Hematopoietic multipotent progenitor cell treated with erythropoietin and hydrocortisone succinate and interleukin-3 and kit ligand, for 15 days (in vitro differentiated cells): ENCODE measurements around the gene RAD51B.

Experiments used
- DNase-seq: peaks from one replicate; pipeline ENCODE4 v3.0.0-alpha.2; 2015; ENCODE audit warnings: low spot score

RAD51B gene

DNA sequence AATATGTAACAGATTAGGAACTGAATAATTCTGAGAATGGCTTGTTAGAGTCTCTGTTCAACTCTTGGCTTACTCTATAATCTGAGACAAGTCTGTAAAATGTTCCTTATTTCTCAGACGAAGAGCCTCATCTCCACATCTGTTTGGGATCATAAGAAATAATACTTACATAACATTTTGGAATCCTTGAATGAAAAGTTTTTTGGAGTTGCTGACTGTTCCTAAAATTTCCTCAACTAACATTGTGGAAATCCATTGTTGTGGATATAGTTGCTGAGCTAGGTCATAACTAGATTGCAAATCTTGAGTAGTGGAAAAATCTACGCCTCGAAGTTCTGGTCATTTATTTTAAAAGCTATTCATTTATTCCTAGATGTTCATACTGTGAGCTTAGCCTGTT lies 570.4 kb downstream of the RAD51B start:
- DNase-seq = no peak

DNA sequence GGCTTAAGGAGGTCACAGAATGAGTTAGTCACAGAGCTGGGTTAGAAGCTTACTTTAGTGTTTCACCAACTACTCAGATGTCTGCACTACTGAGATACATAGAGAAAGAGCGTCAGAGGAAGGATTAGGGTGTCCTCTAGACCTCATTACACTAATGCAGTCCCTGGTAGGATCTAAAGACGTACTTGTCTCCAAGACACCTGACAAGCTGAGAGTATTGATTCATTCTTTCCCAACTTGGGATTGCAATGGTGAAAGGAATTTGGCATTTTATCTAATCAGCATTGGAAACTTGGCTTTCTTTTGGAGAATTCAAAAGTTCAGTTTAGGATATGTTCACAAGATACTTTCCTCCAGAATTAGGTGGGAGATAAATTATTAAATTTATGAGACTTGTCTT lies 571.2 kb downstream of the RAD51B start:
- no peak for DNase-seq

DNA sequence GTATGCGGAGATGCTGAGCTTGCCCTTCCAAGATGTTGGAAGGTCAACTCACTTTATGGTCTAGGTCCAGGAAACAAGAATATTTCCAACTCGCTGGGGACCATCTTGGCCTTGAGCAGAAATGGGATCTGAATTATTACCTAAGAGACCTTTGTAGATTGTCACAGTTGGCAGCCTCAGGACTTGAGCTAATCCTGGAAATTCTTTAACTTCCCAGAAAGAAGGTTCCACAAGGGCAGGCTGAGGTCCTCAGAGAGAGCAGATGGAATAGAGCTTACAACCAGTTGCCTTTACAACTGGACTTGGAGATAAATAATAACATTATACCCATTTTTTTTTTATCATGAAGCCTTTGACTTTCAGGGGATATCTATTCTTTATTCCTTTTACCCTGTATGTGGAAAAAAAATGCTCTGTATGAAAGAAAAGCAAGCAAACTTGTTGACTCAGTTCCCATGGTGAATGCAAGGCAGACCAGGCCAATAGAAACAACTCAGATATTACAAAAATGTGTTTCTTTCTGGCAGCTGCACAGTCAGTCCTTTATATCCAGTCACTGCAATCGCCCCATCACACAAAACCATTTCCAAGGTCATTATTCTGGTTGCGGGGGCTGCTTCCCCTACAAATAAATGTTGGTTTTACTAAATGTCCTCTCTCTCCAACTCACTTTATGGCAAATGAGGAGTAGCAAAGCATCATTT lies 571.9 kb downstream of the RAD51B start:
- no peak for DNase-seq

DNA sequence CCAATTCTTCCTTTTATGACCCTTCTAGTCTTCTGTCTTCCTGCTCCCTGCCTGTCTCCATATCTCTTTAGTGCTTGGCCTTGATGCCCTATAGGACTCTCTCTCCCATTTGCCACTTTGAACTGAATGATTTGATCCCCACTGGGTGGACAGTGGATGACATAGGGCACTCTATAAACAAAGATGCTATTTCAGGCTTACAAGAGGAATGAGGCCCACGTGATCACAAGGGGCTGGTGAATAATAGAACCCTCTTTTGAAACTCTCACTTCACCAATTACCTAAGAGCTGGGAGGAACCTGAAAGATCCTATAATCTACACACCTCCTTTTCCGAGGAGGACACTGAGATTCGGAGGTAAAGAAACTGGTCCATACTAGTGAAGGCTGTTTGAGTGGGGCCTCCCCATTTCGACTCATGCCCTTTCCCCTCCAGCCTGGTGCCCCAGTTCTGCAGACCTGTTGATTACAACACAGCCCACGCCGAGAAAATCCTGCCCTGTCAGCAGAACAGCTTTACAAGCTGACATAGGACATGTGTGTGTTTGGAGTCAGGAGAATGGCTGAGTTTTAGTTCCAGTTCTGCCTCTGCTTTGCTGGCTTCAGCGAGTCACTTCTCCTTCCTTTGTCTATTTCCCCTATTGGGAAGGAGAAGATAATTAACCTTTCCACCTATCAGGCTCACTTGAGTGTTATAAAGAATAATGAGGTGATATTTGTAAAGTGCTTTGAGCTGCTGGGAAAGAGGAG lies 573.0 kb downstream of the RAD51B start:
- no peak for DNase-seq

DNA sequence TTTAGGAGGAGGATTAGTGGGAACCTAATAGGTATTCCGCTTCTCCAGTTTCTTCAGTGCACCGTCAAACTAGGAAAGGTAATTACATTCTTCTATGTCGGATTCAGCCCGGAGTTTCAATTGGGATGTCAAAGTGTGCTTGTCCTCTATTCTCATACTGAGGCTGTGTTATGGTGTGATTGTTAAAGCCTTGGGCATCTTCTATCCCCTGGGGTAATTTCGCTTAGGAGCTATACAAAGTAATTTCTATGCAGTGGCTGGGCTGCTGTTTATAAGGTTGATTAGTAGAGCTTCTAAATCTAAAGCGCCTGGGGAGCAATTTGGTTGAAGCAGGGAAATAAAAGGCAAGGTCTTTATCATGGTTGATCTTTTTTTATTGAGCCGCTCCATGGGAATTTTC lies 573.7 kb downstream of the RAD51B start:
- no peak for DNase-seq

DNA sequence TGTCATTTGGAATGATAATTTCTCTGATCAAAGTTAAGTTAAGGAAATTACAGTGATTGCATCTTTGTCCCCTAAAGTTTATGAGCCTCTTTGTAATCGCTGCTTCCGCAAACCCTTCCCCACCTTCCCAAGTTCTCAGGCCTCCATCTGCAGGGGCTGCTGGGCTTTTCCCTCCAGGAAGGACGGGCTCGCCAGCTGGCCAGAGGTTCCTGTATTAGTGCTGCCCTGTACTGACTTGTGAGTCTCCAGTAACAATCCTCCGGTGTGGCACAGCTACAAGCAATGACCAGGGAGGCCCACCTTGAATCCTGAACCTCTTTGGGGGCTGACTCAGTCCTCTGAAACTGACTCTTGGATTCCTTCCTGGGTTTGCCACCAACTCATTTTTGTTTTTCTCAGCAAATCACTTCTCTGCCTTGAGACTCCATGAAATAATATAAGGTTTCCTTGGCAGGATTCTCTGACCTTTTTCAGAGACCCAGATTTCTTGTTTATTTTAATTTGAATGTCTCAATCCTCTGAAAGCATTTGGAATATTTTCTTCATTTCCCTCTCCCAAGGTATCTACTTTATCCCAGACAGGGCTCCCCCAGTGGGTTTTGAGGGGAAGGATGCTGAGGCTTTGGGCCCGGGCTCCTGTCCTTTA lies 574.7 kb downstream of the RAD51B start:
- no peak for DNase-seq

DNA sequence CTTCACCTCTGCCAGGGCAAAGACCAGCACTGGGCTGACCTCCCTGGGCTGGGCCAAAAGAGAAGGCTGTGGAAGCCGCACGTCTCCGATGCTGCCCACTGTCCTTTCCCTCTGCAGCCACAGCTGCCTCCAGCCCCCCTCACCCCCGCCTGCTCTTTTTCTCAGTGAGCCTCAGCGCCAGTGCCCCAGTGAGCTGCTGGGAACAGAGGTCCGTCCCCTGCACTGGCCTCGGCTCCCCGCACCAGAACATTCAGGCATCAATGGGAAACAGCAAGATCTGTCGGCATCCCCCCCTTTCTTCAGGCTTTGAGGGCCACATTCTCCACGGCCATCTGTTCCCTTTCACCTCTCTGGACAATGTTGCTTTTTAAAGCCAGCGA lies 575.2 kb downstream of the RAD51B start:
- DNase-seq = no peak

DNA sequence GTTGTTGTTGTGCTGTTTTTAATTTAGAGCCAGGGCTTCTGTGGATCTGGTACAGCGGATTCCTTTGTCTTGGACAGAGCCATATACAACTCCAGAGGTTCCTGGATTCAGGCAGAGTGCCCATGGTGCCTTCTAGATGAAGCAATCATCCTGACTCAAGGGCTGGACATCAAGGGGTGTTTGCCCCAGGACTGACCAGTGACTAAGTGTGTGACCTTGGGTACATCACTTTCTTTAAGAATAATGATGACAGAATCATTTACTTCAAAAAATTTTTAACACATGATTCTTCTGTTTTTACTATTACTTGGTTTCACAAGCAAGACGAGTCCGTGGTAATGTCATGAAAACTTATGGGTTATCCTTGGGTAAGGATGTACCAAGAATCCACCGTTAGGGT lies 576.0 kb downstream of the RAD51B start:
- DNase-seq = no peak

DNA sequence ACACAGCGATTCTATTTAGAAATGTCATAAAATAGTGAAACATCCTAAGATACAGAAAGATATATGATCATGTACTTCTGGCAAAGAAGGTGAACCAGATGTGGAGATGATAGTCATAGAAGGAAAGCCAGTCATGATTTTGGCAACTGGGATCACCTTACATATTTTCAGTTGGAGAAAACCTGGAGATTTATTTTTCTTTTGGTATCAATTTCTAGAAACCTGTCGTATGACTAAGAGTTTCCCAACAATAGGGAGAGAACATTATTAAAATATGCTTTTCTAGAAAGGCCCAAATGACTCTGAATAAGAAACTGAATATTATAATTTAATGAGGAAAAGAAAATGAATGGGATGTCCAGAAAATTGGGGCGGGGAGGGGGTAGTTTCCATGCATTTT lies 576.9 kb downstream of the RAD51B start:
- DNase-seq = no peak

DNA sequence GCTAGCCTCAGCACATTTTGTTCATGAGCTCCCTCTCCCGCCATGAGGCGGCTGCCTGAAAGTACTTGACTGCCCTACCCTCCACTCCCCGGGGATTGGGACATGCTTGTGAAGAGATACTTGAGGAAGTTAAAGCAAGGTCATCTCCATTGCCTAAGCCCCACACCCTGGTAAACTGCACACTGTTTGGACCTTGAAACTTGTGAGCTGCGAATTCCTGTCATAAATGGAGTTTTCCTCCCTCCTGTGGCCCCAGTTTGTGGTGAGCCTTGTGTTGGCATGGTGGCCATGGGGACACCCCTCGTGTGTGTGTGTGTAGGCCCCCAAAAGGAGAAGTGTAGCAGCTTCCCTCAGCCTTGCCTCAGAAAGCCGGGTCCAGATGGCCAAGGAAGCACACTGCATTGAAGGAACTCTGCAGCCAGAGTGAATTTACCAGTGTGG lies 577.8 kb downstream of the RAD51B start:
- DNase-seq = no peak

DNA sequence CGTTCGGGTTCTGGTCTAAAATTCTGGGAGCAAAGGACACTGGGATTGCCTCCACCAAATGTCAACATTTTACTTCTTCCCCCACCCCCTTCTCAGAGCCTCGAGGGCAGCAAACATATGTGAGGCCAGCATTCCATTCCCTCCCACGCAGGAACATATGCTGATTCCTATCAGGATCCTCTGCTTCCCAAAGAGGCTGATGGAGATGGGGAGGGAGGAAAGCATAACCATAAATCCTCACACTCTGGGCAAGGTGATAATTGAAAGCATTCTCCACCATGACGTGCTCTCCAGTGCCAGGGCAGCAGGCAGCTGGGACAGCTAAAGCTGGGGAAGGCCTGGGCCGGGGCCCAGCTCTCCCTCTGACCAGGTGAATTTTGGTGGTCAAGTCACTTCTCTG lies 578.2 kb downstream of the RAD51B start:
- DNase-seq = no peak

DNA sequence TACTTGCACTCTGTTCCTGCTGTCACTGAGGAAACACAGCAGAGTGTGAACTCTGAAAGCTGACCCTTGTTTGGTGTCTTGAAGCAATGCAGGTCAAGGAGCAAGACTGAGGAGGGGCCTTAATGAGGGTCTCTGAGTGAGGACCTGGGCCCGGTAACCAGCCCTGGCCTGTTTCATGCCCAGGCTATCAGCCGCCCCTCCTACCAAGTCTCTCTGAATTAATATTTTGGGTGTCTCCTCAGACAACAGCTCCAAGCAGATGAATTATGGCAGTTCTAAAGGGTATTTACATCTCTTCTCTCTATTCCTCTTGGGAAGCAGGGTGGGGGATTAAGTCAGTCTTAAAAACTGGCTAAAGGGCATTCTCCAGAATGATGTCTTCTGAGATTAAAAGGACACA lies 578.8 kb downstream of the RAD51B start:
- no peak for DNase-seq

DNA sequence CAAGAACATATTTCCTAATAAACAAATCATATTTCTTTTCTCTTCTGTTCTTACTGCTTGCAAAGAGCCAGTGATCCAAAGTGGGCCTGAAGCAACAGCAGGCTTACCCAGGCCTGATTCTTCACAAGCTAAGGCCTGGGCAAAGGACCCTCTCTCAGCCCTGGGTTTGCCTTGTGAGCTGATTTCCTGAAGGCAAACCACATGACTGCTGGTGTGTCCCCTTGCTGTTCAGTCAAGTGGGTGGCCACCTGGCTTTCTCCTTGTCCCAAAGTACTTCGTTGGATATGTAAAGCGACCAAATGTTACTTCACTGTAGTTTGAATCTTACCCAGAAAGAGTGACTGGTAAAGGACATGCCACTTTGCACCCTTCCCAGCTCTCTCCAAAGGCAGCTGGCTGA lies 580.4 kb downstream of the RAD51B start:
- DNase-seq = no peak

DNA sequence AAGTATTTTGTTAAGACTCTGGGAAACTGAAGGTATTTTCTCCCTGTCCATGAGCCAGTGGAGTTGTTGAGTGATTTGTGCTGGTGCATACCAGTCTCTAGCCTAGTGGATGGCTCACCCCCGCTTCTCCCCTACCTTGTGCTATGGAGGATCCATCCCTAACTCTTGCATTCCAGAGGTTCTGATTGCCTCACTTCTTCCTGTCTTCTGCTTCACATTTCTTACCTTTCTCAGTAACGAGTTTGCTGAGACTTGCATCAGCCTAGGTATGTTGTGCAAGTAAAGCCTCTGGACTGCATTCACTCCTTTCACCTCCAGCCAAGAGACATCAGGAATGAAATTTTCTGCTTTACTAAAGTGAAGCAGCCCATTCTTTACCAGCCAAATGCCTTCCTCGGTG lies 581.7 kb downstream of the RAD51B start:
- no peak for DNase-seq

DNA sequence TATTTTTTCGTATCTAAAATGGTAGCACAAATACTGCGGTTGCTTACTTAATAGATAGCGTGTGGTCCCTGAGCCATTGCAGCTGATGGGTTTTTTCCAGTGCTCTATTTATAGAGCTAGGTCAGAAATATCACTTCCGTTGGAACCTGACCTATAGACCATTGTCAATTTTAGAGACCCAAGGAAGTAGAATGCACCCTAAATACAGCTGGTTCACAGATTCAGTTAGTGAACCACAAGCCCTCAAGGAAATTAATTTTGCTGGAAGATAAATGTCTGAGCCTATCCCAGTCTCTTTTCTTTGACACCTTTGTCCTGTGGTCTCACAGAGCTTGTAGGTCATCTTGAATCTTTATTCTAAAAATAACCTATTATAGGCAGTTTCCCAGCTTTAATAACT lies 582.3 kb downstream of the RAD51B start:
- no peak for DNase-seq

DNA sequence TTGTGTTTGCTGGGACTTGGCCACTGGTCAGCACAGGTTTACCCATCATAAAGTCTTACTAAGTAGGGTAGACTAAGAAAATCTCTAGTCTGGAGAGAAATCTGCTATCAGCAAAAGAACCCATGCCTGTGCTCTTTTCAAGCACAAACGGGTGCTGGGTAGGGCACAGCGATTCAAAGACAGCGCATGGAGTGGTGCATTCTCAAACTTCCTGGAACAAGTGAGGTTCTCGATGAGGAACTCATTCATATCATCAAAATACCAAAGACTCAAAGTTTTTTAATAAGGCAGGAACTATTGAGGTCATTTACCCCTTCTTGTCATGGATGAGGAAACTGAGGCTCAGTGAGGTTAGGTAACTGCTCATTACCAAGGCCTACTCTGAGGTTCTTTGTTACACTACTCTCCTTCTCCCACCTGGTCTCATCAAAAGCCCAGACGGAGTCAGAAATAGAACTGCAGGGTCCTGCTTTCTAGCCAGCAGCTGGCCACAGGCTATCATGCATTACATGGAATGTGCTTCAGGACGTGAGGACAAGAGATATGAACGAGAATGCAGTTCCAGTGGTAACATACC lies 583.0 kb downstream of the RAD51B start:
- no peak for DNase-seq

DNA sequence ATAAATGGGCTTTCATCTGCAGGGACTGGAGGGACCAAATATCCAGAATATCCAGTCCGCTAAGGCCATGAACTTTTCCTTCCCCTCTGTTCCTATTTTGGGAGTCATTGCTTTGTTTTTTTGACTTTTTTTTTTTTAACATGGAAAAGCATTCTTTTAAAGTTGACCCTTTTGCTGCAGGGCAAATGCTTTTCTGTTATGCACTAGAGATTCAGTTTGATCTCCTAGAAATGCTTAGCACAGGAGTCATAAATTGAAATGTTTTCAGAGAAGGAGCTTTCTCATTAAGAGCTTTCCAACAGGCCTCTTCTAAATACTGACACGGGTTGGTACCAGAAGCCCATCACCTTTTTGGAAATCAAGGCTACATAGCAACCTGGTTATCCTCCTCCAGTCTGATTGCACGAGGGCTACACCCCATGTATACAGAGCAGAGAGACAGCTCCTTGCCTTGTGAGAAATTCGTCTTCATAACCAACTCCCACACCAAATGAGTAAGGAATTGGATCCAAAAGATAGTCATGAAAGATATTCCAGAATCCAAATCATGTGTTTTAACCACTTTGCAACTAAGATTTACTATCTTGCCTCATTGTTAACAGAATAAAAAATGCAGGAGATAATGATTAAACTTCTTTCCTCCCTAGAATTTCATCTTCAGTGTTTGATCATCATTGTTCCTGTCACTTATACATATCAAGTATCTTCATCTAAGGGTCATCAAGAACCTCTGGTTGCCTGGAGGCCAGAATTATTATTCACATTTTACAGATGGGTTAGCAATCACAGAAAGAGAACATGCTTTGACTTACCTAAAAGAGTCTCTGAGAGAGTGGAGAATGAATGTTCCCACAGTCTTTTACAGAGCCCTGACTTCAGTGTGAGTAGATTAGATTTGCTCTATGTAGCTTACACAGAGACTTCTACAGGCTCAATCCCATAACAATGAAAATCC lies 583.9 kb downstream of the RAD51B start:
- no peak for DNase-seq

DNA sequence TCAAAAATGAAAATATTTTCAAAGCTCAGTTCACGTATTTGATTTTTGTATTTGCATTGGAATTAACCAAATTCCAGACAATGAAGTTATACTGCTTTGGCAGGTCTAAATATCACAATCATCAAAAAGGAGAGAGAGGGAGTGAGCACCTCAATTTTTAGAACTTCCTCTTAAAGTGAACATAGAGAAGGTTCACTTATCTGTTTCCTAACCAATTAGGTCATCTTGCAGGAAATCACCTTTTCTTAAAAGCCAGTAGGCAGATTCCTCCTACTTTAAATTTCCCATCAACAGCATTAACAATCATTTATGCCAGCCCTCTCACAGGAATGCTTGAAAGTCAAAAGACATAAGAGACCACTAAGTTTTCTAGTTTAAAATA lies 584.6 kb downstream of the RAD51B start:
- no peak for DNase-seq

DNA sequence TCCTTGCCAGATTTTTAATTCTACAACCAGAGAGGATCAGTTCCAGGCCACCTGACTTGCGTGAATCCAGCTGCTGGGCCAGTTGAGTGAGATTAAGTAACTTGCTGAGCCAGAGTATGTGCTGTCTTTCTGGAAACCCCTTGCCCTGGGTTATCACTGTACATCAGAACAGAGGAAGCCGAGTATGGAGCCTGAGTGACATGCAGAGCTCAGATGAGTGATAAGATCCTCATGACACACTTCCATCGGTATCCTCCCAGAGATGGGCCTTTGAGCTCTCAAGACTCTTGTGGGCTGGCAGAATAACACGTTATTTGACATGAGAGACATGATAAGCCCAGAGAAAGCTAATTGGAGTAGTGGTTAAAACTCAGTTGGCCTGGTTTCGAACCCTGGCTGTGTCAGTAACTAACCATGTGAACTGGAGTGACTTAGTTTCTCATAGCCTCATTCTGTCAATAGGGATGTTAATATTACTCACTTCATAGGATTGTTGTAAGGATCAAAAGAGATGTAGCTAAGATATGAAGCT lies 585.1 kb downstream of the RAD51B start:
- no peak for DNase-seq

DNA sequence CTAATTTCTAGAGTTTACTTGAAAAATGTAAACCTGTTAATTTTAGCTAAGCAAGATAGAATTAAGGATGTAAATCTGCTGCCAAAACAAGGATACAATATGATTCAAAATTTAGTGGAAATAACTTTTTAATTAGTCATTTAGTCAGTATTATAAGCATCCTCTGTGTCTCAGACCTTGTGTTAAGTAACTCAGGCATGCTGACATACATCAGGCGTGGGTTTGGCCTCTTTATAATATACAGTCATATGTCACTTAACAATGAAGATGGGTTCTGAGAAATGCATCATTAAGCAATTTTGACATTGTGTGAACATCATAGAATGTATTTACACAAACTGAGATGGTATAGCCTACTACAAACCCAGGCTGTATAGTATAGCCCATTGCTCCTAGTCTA lies 586.4 kb downstream of the RAD51B start:
- no peak for DNase-seq

DNA sequence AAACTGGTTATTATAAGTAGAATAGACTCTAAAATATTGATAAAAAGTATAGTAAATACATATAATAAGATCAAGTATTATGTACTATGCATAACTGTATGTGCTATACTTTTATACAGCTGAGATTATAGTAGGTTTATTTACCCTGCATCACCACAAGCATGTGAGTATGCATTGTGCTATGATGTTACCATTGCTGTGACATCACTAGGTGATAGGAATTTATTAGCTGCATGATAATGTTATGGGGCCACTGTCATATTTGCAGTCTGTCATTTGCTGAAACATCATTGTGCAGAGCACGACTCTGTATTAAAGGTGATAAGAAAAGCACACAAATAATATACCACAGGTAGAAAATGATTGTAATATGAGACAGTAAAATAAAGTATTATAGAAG lies 587.7 kb downstream of the RAD51B start:
- DNase-seq = no peak

DNA sequence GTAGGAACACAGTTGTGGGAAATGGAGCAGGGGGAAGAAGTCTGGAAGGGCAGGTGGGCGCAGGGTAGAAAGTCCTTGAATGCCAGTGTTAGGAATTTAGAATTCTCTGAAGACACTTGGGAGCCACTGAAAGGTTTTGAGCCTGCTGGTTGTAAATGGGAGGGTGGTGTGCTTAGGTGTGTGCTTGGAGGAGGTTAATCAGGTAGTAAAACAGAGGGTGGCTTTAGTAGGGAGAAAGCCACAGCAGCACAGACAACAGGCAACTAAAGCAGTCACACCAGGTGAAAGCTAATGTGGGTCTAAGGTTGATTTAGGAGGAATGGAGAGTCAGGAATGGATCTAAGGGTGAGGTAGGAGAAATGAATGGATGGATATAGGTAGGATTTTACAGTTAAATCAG lies 588.2 kb downstream of the RAD51B start:
- no peak for DNase-seq
